PC-3 (cell line): ENCODE measurements around the gene SH3GL3.

ENCODE experiments used
- EZH2 ChIP-seq: fragments of 300-600 bp; sonication (generic); IDR thresholded peaks from one replicate; pipeline ENCODE4 v1.6.1; 2017; ENCODE audit warnings: antibody characterized with exemption, mild to moderate bottlenecking, low read length; ENCODE audit not compliant: unreplicated experiment
- EZH2phosphoT487 ChIP-seq: fragments of 300-600 bp; sonication (generic); IDR thresholded peaks from 2 replicates; pipeline ENCODE4 v1.6.1; 2018; ENCODE audit warnings: mild to moderate bottlenecking, antibody characterized with exemption, low read length, borderline replicate concordance
- TF ChIP-seq, protein P1 (sequence below): fragments of 300-600 bp; sonication (generic); conservative IDR thresholded peaks from 2 replicates; pipeline ENCODE4 v1.5.1; 2017; ENCODE audit warnings: antibody characterized with exemption, low read depth, mild to moderate bottlenecking, low read length

DNA sequence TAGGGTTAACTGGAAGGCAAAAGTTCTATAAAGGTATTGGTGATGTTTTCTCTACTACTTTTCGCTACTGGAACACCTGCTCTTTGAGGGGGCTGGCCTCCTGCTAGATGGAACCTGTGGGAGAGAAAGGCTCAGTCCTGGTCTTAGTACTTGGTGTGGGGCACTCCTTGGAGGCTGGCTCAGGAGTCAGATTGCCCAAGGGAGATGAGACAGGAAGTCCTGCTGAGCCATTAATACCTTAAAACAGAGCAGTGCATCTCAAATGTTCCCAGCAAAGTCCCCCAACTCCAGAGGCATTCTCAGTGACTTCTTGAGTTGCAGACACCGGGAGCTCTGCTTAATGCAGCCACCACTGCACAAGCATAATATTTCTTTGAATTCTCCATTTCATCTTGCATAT is 203.7 kb downstream of the SH3GL3 start:
- no peak for TF ChIP-seq EZH2
- TF ChIP-seq, protein P1, sequence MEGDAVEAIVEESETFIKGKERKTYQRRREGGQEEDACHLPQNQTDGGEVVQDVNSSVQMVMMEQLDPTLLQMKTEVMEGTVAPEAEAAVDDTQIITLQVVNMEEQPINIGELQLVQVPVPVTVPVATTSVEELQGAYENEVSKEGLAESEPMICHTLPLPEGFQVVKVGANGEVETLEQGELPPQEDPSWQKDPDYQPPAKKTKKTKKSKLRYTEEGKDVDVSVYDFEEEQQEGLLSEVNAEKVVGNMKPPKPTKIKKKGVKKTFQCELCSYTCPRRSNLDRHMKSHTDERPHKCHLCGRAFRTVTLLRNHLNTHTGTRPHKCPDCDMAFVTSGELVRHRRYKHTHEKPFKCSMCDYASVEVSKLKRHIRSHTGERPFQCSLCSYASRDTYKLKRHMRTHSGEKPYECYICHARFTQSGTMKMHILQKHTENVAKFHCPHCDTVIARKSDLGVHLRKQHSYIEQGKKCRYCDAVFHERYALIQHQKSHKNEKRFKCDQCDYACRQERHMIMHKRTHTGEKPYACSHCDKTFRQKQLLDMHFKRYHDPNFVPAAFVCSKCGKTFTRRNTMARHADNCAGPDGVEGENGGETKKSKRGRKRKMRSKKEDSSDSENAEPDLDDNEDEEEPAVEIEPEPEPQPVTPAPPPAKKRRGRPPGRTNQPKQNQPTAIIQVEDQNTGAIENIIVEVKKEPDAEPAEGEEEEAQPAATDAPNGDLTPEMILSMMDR, result no peak
- TF ChIP-seq EZH2phosphoT487, result no peak
